GM18870 (cell line): Measurements from ENCODE around the gene STOML1.
"Not testable (repeated sequence)": the region's sequence is repeated elsewhere in the genome, so short reads cannot be mapped to it uniquely, and the experiment has no call there.

Experiments
- ATAC-seq: cut with Tn5 transposase; IDR thresholded peaks from one replicate; pipeline ENCODE4 v1.9.1; 2021; ENCODE audit warnings: moderate library complexity; ENCODE audit not compliant: unreplicated experiment

STOML1 gene

DNA sequence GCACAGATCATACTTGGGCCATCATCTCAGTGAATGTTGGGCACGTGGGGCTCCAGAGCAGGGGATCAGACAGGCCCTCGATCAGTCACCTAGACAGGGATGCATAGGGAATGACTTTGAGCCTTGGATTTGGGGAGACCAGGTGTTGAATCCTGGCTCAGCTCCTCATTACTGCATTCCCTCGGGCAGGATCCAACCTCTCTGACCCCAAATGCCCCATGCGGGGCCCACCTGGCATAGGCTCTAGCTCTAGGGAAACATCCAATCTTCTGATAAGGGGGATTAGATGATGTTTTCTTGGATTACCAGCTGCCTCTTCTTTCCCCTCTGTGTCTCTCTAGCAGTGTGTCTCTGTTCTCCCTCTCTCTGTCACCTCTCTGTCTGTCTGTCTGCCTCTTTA, 43.1 kb downstream of the STOML1 start:
- ATAC-seq = no peak

DNA sequence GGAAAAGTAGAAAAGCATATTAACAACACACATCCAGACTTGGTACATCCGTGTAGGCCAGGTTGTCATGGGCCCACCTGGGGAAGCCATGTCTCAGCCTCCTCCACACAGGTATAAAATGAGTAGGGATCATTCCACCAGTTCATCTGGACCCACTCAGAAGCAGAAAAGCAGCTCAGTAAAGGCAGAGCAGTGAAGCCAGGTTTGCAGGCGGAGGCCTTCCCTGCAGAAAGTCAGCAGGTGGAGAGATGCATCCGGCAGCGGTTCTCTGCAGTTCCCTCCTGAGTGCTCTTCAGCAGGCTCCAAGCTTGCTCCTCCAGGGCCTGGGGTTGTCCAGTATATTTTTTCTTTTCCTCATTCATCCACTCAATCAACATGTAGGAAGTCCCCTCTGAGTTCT, 43.7 kb downstream of the STOML1 start:
- no peak for ATAC-seq

DNA sequence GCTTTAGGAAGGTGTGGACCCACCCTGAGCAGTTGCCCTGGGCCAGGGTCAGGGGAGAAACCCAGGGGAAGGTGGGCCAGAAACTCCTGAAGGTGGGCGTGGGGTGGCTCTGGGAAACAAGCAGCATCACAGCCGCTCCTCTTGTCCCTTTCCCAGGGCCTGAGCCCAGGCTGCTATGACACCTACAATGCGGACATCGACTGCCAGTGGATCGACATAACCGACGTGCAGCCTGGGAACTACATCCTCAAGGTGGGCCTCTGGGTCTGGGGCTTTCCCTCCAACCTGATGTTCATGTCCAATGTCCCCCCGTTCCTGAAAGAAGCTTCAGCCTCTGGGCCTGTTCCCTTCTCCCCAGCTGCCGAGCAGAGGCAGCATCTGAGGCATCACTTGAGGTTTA, 44.4 kb downstream of the STOML1 start:
- no peak for ATAC-seq

DNA sequence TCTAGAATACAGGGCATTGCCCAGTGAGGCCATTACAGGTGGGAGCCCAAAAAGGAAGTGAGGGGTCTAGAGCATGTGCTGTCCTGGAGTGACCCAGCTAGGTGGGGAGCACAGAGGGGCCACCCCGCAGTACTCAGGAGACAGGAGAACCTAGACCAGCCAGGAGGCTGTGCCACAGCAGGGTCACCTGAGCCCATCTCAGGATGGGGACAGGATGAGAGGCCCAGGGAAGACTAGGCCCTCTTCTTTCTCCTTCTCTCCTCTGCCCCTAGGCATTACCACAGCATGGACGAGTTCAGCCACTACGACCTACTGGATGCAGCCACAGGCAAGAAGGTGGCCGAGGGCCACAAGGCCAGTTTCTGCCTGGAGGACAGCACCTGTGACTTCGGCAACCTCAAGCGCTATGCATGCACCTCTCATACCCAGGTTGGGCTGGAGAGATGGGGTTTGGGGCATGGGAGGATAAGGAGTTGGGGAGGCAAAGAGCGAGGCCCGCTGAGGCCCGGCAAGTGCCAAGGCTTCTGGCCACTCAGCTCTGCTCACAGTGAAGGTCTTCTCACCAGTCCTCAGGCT, 45.2 kb downstream of the STOML1 start:
- ATAC-seq = no peak

DNA sequence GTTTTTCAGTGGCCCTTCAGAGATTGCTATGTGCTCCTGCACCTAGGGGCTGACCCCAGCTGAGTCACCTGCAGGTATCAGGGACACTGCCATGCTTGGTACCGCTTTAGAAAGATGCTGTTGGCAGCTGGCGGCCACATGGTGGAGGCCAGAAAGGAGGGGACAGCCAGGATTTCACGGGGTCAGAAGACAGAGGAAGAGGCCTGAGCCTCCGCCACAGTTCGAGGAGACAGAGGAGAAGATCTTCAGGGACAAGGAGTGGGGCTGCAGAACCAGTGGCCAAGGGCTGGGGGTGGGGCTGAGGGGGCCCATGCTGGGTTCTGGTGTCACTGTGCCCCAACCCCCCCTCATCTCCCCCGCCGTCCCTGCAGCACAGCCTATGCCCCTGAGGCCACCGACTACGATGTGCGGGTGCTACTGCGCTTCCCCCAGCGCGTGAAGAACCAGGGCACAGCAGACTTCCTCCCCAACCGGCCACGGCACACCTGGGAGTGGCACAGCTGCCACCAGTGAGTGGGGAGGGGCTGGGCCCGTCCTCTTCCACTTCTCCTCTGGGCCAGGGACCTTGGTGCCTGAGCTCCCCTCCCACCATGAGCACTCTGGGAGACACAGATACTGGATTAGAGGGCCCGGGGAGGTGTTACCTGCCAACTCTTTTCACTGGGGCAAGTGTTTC, 45.9 kb downstream of the STOML1 start:
- ATAC-seq = no peak

DNA sequence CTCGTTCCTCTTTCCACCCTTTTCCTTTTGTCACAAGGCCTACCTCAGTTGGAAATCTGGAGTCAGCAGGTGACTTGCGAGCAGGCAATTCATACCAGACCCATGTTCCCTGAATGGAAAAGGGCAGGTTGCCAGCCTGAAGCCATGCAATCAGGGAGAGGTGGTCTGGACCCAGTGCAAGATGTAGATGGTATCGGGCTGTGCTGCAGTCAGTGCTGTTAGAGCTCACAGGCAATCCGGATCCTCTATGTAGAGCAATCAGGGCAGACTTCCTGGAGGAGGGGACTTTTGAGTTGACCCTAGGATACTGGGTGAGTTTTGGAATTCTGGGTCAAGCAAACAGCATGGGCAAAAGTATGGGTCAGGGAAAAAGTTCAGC, 47.0 kb downstream of the STOML1 start:
- no peak for ATAC-seq

DNA sequence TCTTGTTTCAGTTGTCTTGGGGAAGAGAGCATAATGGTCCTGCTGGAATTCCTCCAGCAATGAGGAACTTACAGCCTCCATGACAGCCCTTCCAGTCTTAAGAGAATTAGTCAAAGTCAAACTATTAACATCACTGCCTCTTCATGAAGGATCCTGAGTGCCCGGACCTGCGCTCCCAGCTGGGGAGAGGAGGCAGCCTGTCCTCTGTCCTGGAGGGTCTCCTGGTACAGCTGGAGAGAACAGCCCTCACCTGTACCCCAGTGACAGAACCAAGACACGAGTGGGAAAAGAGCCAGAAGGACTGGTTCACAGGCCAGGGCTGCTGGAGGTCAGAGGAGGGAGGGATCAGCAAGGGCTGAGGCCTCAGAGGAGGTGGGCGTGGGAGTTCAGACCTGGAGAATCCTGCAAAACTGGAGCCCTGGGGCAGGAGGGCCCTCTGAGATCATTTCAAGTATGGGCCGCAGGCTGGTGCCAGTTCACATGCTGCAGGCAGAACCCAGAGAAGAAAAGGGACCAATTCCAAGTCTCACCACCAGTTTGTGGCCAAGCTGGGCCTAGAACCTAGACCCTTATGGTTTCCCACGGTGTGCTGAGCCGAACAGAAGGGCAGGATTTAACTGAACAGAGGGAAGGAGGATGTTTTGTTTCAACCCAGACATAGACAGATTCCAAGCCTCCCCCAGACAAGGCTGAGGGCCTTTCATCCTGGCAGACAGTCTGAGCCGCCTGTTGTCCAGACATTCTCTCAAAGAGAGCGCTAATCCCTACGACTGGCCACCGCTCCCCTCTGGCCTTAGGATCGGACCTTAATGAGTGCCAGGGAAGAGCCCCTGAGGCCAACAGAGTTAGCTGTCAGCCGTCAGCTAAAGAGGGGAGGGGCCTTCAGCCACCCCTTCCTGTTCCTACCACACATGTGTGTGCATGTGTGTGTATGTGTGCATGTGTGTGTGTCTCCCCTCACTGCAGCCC, 47.6 kb downstream of the STOML1 start:
- ATAC-seq = no peak

DNA sequence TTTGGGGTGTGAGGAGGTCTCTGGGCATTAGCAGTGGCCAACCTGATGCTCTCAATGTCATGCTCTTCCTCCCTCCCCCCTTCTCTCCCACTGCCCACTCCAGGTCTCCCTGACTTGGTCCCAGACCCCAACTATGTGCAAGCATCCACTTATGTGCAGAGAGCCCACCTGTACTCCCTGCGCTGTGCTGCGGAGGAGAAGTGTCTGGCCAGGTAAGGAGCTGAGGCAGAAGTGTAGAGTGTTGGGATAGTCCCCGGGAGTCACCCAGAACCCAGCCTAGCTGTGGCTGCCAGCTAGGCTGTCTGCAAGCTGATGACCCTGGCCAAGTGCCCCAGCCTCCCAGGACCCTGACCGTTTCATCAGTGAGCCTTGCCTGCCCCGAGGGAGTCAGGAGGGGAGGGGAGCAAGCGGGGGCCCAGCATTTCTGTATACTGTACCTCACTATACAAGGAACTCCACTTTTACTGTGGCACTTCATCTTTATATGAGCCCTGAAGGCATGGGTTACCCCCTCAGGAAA, 49.3 kb downstream of the STOML1 start:
- ATAC-seq = no peak

DNA sequence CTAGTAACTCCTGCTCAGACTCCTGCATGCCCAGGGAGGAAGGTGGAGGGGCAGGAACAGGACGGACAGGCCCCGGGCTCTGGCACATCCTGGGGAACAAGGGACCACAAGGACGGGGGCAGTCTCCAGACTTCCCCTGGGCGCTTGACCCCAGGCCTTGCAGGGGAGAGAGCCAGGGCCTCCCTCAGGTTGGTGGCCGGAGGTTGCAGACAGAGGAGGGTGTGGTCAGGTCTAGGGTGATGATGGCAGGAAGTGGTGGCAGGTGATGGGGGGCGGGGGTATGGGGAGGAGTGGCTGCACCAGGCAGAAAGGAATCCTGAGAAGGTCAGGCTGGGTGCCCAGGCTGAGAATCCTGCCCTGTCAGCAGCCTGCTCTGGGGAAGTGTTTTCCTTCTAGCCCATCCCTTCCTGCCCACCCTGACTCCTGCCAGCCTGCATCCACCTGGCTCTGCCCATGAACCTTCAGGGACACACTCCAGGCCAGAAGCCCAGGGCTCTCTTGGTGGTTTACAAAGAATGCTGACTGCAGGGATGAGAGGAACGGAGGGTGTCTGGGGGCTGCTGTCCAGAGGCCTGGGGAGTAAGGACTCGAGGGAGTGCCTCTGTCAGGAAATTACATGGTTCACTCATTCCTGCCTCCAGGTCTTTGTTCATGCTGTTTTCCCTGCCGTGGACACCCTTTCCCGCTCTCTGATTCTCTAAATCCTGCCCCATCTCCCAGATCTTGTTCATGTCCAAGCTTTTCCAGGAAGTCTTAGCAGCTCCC, 50.0 kb downstream of the STOML1 start:
- ATAC-seq = no peak

DNA sequence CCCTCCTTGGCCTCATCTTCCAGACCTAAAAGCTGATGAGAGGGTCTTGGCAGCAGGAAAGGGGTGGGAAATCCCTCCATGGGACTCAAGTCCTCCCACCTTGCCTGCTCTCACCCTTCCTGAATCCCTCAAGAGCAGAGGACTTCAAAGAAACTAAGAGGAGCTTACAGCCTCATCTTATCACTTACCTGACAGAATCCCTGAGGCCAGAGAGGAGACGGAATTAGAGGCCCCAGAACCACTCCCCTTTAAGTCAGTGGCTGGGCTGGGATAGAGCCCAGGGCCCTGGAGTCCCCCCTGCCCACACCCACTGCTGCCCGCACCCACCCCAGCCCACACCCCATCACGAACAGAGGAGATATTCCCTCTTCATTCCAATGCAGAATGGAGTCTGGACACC, 50.6 kb downstream of the STOML1 start:
- no peak for ATAC-seq

DNA sequence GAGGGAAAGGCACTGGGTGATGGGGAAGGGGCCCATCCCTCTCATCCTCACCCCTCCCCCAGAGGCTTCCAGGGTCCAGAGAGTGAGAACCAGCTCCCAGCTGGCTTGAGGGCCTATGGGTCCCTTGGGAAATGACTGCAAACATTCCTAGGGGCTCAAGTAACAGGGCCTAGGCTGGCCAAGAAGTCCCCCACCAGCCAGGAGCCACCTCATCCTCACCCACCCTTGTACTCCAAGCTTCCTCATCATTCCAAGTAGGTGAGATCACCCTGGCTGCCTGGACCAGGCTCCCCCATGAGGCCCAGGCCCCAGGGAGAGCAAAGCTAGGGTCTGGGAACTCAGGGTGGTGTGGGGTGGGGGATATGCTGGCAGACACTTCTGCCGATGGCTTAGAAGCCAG, 51.1 kb downstream of the STOML1 start:
- ATAC-seq = no peak

DNA sequence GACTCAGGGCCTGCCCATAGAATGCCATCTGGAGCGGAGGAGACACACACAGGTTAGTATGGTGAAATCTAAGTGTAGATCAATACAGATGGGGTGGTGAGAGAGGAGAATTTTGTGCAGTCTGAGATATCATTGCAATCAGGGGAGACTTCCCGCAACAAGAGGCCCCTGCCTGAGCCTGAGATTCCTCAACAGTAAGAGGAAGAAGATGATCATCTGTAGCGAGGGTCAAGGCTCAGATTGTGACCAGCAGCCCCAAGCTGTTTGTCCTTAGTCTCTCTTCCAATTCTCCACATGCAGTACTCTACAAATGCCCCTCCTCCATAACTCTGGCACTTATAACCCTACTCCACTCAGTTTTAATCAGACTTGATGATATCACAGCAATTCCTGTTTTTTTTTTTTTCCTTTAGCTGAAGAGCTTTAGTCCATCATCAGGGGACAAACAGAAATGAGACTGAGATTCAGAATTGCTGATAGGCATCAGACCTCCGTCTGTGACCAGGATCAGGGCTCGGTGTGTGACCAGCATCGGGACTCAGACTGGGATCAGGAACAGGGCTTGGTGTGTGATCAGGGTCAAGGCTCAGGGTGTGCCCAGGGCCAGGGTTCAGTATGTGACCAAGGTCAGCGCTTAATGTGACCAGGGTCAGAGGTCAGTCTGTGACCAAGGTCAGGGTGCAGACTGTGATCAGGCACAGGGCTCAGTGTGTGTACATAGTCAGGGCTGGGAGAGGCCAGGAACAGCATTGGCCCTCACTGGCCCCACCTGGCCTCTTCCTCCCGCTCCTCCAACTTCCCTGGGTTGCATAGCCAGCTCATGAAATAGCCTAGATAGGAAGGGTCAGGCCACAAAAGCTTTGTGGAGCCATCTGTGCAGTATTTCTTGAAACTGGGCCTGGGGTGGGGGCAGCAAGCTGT, 51.8 kb downstream of the STOML1 start:
- no peak for ATAC-seq

DNA sequence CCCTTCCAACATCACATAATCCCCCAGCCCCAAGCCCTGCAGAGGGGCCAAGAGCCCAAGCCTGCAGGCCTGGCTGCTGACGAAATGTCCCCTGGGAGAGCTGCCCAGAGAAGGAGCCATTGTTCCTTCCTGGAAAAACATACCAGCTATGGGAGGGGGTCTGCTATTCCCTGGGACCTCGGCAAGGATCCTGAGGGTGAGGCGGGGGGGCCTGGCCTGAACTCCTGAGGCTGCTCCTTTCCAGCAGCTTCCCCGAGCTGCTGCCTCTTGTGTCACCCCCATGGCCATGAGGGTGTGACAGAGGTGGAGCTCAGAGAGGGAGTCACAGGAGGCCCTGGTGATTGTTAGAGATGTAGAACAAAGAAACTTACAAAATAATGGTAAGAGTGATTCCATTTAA, 53.0 kb downstream of the STOML1 start:
- no peak for ATAC-seq

DNA sequence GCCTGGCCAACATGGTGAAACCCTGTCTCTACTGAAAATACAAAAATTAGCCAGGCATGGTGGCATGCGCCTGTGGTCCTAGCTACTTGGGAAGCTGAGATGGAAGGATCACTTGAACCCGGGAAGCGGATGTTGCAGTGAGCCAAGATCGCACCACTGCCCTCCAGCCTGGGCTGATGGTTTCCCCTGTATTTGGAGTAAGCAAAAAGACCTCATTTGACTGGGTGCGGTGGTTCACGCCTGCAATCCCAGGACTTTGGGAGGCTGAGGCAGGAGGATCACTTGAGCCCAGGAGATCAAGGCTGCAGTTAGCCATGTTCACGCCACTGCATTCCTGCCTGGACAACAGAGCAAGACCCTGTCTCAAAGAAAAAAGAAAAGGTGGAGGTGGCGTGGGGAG, 53.6 kb downstream of the STOML1 start:
- not testable (repeated sequence) for ATAC-seq

DNA sequence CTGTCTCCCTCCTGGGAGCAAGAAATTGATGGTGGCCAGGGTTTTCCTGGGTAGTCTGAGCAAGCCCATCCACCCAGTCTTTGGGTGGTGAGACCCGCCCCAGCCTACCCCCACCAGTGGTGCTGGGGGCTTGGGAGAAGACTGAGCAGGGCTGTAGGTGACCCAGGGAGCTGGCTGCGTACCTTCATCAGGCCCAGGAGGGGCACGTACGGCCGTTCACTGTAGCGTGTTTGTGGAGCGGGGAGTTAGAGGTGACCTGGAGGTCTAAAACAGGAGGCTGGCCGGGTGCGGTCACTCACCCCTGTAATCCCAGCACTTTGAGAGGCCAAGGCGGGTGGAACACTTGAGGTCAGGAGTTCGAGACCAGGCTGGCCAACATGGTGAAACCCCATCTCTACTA, 54.4 kb downstream of the STOML1 start:
- no peak for ATAC-seq

DNA sequence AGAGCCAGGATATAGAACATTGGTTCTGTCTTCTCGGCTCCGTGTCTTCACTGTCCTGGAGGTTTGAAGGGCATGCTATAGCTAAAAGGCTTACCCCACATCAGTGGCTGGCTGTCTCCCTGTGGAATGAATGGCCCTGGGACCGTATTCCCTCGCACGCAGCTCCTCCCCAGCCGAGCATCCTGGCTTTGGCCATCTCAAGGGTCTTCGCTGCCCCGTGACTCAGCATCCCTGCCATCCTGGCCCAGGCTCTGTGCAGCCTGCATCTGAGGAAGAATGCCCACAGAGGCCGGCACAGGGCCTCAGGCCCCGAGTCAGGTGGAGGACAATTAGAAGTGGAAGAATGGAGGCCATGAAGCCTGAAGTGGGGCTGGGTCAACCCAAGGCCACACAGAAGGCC, 54.8 kb downstream of the STOML1 start:
- no peak for ATAC-seq

DNA sequence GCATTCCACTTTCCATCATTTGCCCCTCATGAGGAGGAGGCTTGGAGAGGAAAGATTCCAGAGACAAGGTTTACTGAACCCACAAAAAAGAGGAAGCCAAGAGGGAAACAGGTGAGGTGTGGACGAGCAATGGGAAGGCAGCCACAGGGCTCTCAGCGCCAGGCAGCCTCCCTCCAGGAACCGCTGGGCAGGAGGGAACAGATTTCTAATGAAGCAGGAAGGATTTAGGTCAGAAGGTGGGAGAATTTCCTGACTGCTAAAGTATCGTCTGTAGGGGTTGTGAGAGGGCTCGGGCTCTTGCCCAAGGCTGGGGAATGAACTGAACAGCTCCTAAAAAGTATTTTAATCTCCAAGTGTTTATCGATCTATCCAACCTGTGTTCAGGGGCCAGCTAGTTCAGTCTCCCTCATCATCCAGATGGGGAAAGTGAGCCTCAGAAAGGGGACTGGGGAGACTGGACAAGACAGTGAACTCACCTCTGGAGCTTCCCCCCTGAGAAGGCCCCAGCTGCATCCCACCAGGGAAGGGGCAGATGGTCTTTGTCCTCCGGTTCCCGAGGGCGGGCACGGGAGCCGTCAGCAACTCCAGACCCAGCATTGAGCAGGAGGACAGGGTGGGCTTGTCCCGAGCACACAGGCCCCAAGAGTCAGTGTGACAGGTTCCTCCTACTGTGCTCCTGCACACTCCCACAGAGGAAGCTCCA, 55.4 kb downstream of the STOML1 start:
- no peak for ATAC-seq

DNA sequence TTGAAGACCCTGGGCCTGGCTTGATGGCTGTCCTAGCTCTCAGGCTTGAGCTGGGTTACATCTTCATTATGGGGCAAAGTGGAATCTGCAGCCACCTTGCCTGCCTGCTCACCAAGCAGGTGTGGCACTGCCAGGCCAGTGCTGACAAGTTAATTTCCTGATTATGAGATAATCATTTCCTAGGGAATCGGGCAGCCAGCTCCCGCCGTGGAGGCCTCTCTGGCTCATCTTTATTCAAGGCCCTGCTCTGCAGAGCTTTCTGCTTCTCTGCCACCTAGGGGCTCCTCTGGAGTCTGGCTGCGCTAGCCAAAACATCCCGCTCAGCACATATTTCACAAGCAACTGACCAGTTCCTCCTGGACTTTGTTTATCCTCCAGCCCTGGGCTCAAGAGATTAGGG, 55.9 kb downstream of the STOML1 start:
- no peak for ATAC-seq

DNA sequence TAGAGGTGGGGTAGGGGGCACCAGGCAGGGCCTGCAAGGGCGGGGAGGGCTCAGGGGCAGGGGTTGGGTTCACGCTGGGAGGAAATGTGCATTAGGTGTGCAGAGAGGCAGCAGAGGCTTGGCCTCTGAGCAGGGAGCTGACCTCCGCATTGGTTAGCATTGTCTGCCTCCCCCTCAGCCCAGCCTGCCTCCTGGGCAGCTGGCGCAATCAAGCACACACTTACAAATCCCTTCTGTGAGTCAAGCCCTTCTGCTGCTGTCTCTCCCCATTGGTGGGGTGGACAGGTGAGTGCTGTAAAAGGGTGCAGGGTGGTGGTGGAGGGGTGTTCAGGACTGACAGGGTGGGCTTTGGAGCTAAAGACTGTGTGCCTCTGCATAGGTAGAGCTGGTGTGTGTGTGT, 56.5 kb downstream of the STOML1 start:
- no peak for ATAC-seq
